Liver (tissue), 9 donors: ENCODE results near the gene COMMD3. TPM values are rescaled to one million over a fixed set of nuclear protein-coding genes. Genes with fewer than 3 reads are reported as not detected.

Source experiments
- DNase-seq: peaks from one replicate; pipeline ENCODE4 v3.0.0-alpha.2; 2017; ENCODE audit warnings: low spot score
- H3K27ac ChIP-seq, 2 donors: one replicate each; pipeline ENCODE4 v1.7.0; 2013; ENCODE audit warnings: inconsistent platforms in 2 of 2, low read length in 2 of 2, control low read depth in 1 of 2, low read depth in 1 of 2, mild to moderate bottlenecking in 1 of 2
- H3K27me3 ChIP-seq, 4 donors: one replicate each; pipeline versions ENCODE4 v1.6.1 to v1.7.0; 2013; ENCODE audit warnings: low read length in 3 of 4, inconsistent platforms in 1 of 4, mild to moderate bottlenecking in 1 of 4, moderate library complexity in 1 of 4; ENCODE audit not compliant: control insufficient read depth in 4 of 4, insufficient read depth in 4 of 4
- H3K36me3 ChIP-seq, 4 donors: one replicate each; pipeline versions ENCODE4 v1.6.1 to v1.7.0; 2013; ENCODE audit warnings: low read length in 3 of 4, mild to moderate bottlenecking in 3 of 4, low read depth in 1 of 4, moderate library complexity in 1 of 4; ENCODE audit not compliant: control insufficient read depth in 4 of 4, insufficient read depth in 3 of 4
- H3K4me1 ChIP-seq, 4 donors: one replicate each; pipeline versions ENCODE4 v1.6.1 to v1.7.0; 2013; ENCODE audit warnings: low read length in 3 of 4, mild to moderate bottlenecking in 3 of 4, moderate library complexity in 1 of 4; ENCODE audit not compliant: control insufficient read depth in 4 of 4, insufficient read depth in 4 of 4
- H3K4me3 ChIP-seq, 3 donors: one replicate each; pipeline versions ENCODE4 v1.6.1 to v1.7.0; 2013; ENCODE audit warnings: low read length in 3 of 3, control low read depth in 1 of 3, low read depth in 1 of 3, mild to moderate bottlenecking in 1 of 3
- H3K9ac ChIP-seq, 2 donors: one replicate each; pipeline ENCODE4 v1.7.0; 2013; ENCODE audit warnings: low read length in 2 of 2, mild to moderate bottlenecking in 2 of 2, moderate library complexity in 2 of 2, control low read depth in 1 of 2, low read depth in 1 of 2
- H3K9me3 ChIP-seq, 4 donors: one replicate each; pipeline versions ENCODE4 v1.6.1 to v1.7.0; 2013; ENCODE audit warnings: low read length in 3 of 4; ENCODE audit not compliant: control insufficient read depth in 4 of 4
- EGR1 ChIP-seq, 2 donors: IDR thresholded peaks; 2 replicates each; pipeline ENCODE4 v1.6.1; 2016 to 2018; ENCODE audit warnings: antibody characterized with exemption in 2 of 2, low read depth in 2 of 2
- FOXA1 ChIP-seq: IDR thresholded peaks from 2 replicates; pipeline ENCODE4 v1.6.1; 2016; ENCODE audit warnings: antibody characterized with exemption
- FOXA2 ChIP-seq: IDR thresholded peaks from 2 replicates; pipeline ENCODE4 v1.6.1; 2016; ENCODE audit warnings: antibody characterized with exemption
- GABPA ChIP-seq, 2 donors: IDR thresholded peaks in 1 of 2; conservative IDR thresholded peaks in 1 of 2; 2 replicates each; pipeline ENCODE4 v1.6.1; 2016; ENCODE audit warnings: antibody characterized with exemption in 2 of 2, mild to moderate bottlenecking in 1 of 2, moderate library complexity in 1 of 2
- HNF4A ChIP-seq, 2 donors: conservative IDR thresholded peaks; 2 replicates each; pipeline ENCODE4 v1.6.1; 2016; ENCODE audit warnings: antibody characterized with exemption in 2 of 2, mild to moderate bottlenecking in 2 of 2
- HNF4G ChIP-seq: IDR thresholded peaks from 2 replicates; pipeline ENCODE4 v1.6.1; 2016; ENCODE audit warnings: antibody characterized with exemption
- JUND ChIP-seq, 2 donors: IDR thresholded peaks; 2 replicates each; pipeline ENCODE4 v1.6.1; 2016; ENCODE audit warnings: antibody characterized with exemption in 2 of 2
- NR2F2 ChIP-seq: IDR thresholded peaks from 2 replicates; pipeline ENCODE4 v1.6.1; 2016; ENCODE audit warnings: antibody characterized with exemption
- RAD21 ChIP-seq, 2 donors: IDR thresholded peaks; 2 replicates each; pipeline ENCODE4 v1.6.1; 2016; ENCODE audit warnings: antibody characterized with exemption in 2 of 2, mild to moderate bottlenecking in 2 of 2
- RXRA ChIP-seq, 2 donors: IDR thresholded peaks; 2 replicates each; pipeline ENCODE4 v1.6.1; 2017 to 2018; ENCODE audit warnings: antibody characterized with exemption in 2 of 2, mild to moderate bottlenecking in 1 of 2
- SP1 ChIP-seq: IDR thresholded peaks from 2 replicates; pipeline ENCODE4 v1.6.1; 2018; ENCODE audit warnings: antibody characterized with exemption, mild to moderate bottlenecking
- TAF1 ChIP-seq: conservative IDR thresholded peaks from 2 replicates; pipeline ENCODE4 v1.6.1; 2016; ENCODE audit warnings: antibody characterized with exemption, mild to moderate bottlenecking
- YY1 ChIP-seq: IDR thresholded peaks from 2 replicates; pipeline ENCODE4 v1.6.1; 2016; ENCODE audit warnings: antibody characterized with exemption, mild to moderate bottlenecking
- WGBS: extraction: QIAGEN DNeasy Blood & Tissue Kit; methylation state at CpG from one replicate; pipeline ENCODE4 v1.1.7; 2013; 5-methylcytosine and 5-hydroxymethylcytosine counted together
- polyA plus RNA-seq, 2 donors: library from polyadenylated mRNA; stranded (reverse) in 1 of 2; unstranded in 1 of 2; fragments of 200-250 nt in 1 of 2; fragments of >200 nt in 1 of 2; fragmentation: Nextera tagmentation in 1 of 2; extraction: Ambion mirVana in 1 of 2; gene quantifications; one replicate each; pipeline versions ENCODE4 v1.2.1 to v1.2.3, GENCODE V29; 2013 to 2015
- total RNA-seq, 2 donors: library from RNA; depleted of rRNA; stranded (reverse); fragments of >200 nt; gene quantifications; one replicate each; pipeline ENCODE4 v1.2.3, GENCODE V29; 2014
- TF ChIP-seq, protein P1 (sequence below): fragments of 150-350 bp; IDR thresholded peaks from 2 replicates; pipeline ENCODE4 v1.5.1; 2017; ENCODE audit warnings: improper control_type of control experiment, low read depth, low read length; ENCODE audit not compliant: missing input control
- TF ChIP-seq, protein P2 (sequence below): IDR thresholded peaks from 2 replicates; pipeline ENCODE4 v1.6.1; 2016; ENCODE audit warnings: antibody characterized with exemption, mild to moderate bottlenecking
- TF ChIP-seq, protein P3 (sequence below): IDR thresholded peaks from 2 replicates; pipeline ENCODE4 v1.6.1; 2016; ENCODE audit warnings: antibody characterized with exemption
- TF ChIP-seq, protein P4 (sequence below): IDR thresholded peaks from 2 replicates; pipeline ENCODE4 v1.6.1; 2016; ENCODE audit warnings: antibody characterized with exemption
- TF ChIP-seq, protein P5 (sequence below): IDR thresholded peaks from 2 replicates; pipeline ENCODE4 v1.6.1; 2016; ENCODE audit warnings: antibody characterized with exemption
- donor health status: healthy.
- donor health status: healthy.
- donor health status: healthy.
- donor health status: healthy.
- donor health status: healthy.

Gene COMMD3
- total and polyA plus RNA-seq, 4 donors: 18.3 to 62.0 (median 25.8) TPM

- Histone ChIP-seq H3K9me3 (no peaks in the 10 kb centered on the region), H3K4me3 (no peak overlapping the region), H3K27me3 (no peaks in the 10 kb centered on the region), H3K36me3 (no peaks in the 10 kb centered on the region), H3K9ac (no peak overlapping the region), H3K27ac (no peak overlapping the region), H3K4me1 (no peaks in the 10 kb centered on the region)
- TF ChIP-seq HNF4A (conservative IDR thresholded peaks at IDR 0.05) (no peak), JUND (IDR thresholded peaks at IDR 0.05) (no peak), FOXA2 (no peak), EGR1 (IDR thresholded peaks at IDR 0.05; ENCODE audit: low read depth in 2 of 2) (no peak), SP1 (no peak), FOXA1 (no peak), NR2F2 (no peak), HNF4G (no peak), TAF1 (no peak), RAD21 (IDR thresholded peaks at IDR 0.05) (no peak), GABPA (IDR thresholded peaks at IDR 0.05 in 1 of 2, conservative IDR thresholded peaks at IDR 0.05 in 1 of 2) (no peak), RXRA (IDR thresholded peaks at IDR 0.05) (no peak), YY1 (no peak)
- TF ChIP-seq, protein P1, sequence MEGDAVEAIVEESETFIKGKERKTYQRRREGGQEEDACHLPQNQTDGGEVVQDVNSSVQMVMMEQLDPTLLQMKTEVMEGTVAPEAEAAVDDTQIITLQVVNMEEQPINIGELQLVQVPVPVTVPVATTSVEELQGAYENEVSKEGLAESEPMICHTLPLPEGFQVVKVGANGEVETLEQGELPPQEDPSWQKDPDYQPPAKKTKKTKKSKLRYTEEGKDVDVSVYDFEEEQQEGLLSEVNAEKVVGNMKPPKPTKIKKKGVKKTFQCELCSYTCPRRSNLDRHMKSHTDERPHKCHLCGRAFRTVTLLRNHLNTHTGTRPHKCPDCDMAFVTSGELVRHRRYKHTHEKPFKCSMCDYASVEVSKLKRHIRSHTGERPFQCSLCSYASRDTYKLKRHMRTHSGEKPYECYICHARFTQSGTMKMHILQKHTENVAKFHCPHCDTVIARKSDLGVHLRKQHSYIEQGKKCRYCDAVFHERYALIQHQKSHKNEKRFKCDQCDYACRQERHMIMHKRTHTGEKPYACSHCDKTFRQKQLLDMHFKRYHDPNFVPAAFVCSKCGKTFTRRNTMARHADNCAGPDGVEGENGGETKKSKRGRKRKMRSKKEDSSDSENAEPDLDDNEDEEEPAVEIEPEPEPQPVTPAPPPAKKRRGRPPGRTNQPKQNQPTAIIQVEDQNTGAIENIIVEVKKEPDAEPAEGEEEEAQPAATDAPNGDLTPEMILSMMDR: no peak
- TF ChIP-seq, protein P2, sequence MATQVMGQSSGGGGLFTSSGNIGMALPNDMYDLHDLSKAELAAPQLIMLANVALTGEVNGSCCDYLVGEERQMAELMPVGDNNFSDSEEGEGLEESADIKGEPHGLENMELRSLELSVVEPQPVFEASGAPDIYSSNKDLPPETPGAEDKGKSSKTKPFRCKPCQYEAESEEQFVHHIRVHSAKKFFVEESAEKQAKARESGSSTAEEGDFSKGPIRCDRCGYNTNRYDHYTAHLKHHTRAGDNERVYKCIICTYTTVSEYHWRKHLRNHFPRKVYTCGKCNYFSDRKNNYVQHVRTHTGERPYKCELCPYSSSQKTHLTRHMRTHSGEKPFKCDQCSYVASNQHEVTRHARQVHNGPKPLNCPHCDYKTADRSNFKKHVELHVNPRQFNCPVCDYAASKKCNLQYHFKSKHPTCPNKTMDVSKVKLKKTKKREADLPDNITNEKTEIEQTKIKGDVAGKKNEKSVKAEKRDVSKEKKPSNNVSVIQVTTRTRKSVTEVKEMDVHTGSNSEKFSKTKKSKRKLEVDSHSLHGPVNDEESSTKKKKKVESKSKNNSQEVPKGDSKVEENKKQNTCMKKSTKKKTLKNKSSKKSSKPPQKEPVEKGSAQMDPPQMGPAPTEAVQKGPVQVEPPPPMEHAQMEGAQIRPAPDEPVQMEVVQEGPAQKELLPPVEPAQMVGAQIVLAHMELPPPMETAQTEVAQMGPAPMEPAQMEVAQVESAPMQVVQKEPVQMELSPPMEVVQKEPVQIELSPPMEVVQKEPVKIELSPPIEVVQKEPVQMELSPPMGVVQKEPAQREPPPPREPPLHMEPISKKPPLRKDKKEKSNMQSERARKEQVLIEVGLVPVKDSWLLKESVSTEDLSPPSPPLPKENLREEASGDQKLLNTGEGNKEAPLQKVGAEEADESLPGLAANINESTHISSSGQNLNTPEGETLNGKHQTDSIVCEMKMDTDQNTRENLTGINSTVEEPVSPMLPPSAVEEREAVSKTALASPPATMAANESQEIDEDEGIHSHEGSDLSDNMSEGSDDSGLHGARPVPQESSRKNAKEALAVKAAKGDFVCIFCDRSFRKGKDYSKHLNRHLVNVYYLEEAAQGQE: no peak
- TF ChIP-seq, protein P3, sequence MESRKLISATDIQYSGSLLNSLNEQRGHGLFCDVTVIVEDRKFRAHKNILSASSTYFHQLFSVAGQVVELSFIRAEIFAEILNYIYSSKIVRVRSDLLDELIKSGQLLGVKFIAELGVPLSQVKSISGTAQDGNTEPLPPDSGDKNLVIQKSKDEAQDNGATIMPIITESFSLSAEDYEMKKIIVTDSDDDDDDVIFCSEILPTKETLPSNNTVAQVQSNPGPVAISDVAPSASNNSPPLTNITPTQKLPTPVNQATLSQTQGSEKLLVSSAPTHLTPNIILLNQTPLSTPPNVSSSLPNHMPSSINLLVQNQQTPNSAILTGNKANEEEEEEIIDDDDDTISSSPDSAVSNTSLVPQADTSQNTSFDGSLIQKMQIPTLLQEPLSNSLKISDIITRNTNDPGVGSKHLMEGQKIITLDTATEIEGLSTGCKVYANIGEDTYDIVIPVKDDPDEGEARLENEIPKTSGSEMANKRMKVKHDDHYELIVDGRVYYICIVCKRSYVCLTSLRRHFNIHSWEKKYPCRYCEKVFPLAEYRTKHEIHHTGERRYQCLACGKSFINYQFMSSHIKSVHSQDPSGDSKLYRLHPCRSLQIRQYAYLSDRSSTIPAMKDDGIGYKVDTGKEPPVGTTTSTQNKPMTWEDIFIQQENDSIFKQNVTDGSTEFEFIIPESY: no peak
- TF ChIP-seq, protein P4, sequence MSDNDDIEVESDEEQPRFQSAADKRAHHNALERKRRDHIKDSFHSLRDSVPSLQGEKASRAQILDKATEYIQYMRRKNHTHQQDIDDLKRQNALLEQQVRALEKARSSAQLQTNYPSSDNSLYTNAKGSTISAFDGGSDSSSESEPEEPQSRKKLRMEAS: no peak
- TF ChIP-seq, protein P5, sequence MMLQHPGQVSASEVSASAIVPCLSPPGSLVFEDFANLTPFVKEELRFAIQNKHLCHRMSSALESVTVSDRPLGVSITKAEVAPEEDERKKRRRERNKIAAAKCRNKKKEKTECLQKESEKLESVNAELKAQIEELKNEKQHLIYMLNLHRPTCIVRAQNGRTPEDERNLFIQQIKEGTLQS: no peak
- 96% methylated on average over 4 of the region's 4 CpGs for WGBS
- no peak for DNase-seq
Observed at GRCh38 chr10:22278441-22278782, 37.8 kb upstream of the COMMD3 start.

DNA sequence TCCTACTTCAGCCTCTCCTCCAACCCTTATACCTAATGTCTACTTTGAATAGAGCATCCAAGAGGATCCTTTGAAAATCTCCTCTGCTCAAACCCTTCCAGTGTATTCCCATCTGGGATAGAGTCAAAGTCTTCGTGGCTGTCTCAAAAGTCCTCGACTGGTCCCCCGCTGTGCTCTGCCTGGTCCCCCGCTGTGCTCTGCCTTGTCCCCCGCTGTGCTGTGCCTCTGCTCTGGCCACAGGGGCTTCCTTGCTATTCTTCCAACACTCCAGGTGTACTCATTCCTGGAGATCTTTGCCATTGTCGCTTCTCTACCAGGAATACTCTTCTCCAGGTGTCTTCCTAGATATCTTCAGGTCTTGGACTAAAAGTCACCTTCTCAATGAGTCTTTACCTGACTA lies 36.1 kb upstream of the COMMD3 start:
- WGBS: 36% methylated on average over 6 of the region's 6 CpGs
- Histone ChIP-seq H3K9ac (no peak overlapping the region), H3K4me1 (no peaks in the 10 kb centered on the region), H3K27ac (no peak overlapping the region), H3K4me3 (no peak overlapping the region), H3K36me3 (no peaks in the 10 kb centered on the region), H3K9me3 (no peaks in the 10 kb centered on the region), H3K27me3 (no peaks in the 10 kb centered on the region)
- TF ChIP-seq TAF1 (no peak), SP1 (no peak), HNF4A (conservative IDR thresholded peaks at IDR 0.05) (no peak), EGR1 (IDR thresholded peaks at IDR 0.05; ENCODE audit: low read depth in 2 of 2) (no peak), JUND (IDR thresholded peaks at IDR 0.05) (no peak), GABPA (IDR thresholded peaks at IDR 0.05 in 1 of 2, conservative IDR thresholded peaks at IDR 0.05 in 1 of 2) (no peak), RAD21 (IDR thresholded peaks at IDR 0.05) (no peak), FOXA1 (no peak), FOXA2 (no peak), HNF4G (no peak), RXRA (IDR thresholded peaks at IDR 0.05) (no peak), NR2F2 (no peak)
- TF ChIP-seq, protein P4: no peak
- TF ChIP-seq, protein P3: no peak
- TF ChIP-seq, protein P2: no peak
- DNase-seq: no peak
